ACHN (cell line): ENCODE results near the gene CXCL5.
A peak's percentile ranks its signal among the peaks of the same experiment; 100 is the strongest.

ENCODE experiments used
- DNase-seq: peaks from one replicate; pipeline ENCODE4 v3.0.0-alpha.2; 2015
- in situ Hi-C: cut with HindIII; loops from 2 replicates; pipeline ENCODE4 v1.10.0; 2017; ENCODE audit warnings: low sequenced_read_pairs, low pct_ligation_motif_present, low pct_unique_long_range_greater_than_20kb

Gene CXCL5

GRCh38 chr4:74018771-74019170, 20.3 kb upstream of the CXCL5 start:
- in situ Hi-C loops, result no loop called here
- DNase-seq, result no peak

- in situ Hi-C loops, result no loop called here
- DNase-seq, result no peak
Observed at GRCh38 chr4:74018116-74018515, 19.6 kb upstream of the CXCL5 start.

- in situ Hi-C loops, result no loop called here
- no peak for DNase-seq
Observed at GRCh38 chr4:74016068-74016467, 17.6 kb upstream of the CXCL5 start.

GRCh38 chr4:74015126-74015780, 16.8 kb upstream of the CXCL5 start:
- no peak for DNase-seq
- in situ Hi-C loops, result no loop called here

- no peak for DNase-seq
- in situ Hi-C loops, result no loop called here
Observed at GRCh38 chr4:74014332-74014731, 15.9 kb upstream of the CXCL5 start.

GRCh38 chr4:74013264-74013663, 14.8 kb upstream of the CXCL5 start:
- in situ Hi-C loops, result no loop called here
- no peak for DNase-seq

- DNase-seq, result no peak
- in situ Hi-C loops, result no loop called here
Observed at GRCh38 chr4:74012130-74012529, 13.7 kb upstream of the CXCL5 start.

- in situ Hi-C loops, result no loop called here
- DNase-seq, result no peak
Observed at GRCh38 chr4:74009307-74009706, 10.8 kb upstream of the CXCL5 start.

- in situ Hi-C loops, result no loop called here
- peak; percentile 70 for DNase-seq
Observed at GRCh38 chr4:74006009-74006476, 7.6 kb upstream of the CXCL5 start.

GRCh38 chr4:74005528-74005927, 7.1 kb upstream of the CXCL5 start:
- peak; percentile 49 for DNase-seq
- in situ Hi-C loops, result no loop called here

GRCh38 chr4:74004668-74005067, 6.2 kb upstream of the CXCL5 start:
- in situ Hi-C loops, result no loop called here

GRCh38 chr4:74000301-74000700, 1.8 kb upstream of the CXCL5 start:
- in situ Hi-C loops, result no loop called here
- DNase-seq, result no peak

More at GRCh38 chr4:74004668-74005067, 6.2 kb upstream of the CXCL5 start:
- no peak for DNase-seq

- in situ Hi-C loops, result no loop called here
- DNase-seq, result no peak
Observed at GRCh38 chr4:73992050-73992449, 6.4 kb downstream of the CXCL5 start.

GRCh38 chr4:73991742-73992000, 6.8 kb downstream of the CXCL5 start:
- in situ Hi-C loops, result no loop called here
- no peak for DNase-seq

- no peak for DNase-seq
- in situ Hi-C loops, result no loop called here
Observed at GRCh38 chr4:73990988-73991741, 7.3 kb downstream of the CXCL5 start.

GRCh38 chr4:73989928-73990327, 8.5 kb downstream of the CXCL5 start:
- in situ Hi-C loops, result no loop called here

GRCh38 chr4:73989031-73989430, 9.4 kb downstream of the CXCL5 start:
- in situ Hi-C loops, result no loop called here
- DNase-seq, result no peak

More at GRCh38 chr4:73989928-73990327, 8.5 kb downstream of the CXCL5 start:
- no peak for DNase-seq

- in situ Hi-C loops, result no loop called here
- no peak for DNase-seq
Observed at GRCh38 chr4:73988061-73988460, 10.4 kb downstream of the CXCL5 start, which contains the start of gene PPBP. TSS of gene PPBP (minus strand) at chr4:73988190. CDS start at chr4:73988103, 87 bp downstream.

GRCh38 chr4:73985528-73985852, 13.0 kb downstream of the CXCL5 start:
- in situ Hi-C loops, result no loop called here

More at GRCh38 chr4:73985528-73985852, 13.0 kb downstream of the CXCL5 start:
- DNase-seq, result no peak
